Stimulated activated CD4-positive, alpha-beta T cell treated with anti-CD3 and anti-CD28 coated beads, Interleukin-12 subunit alpha, Interleukin-12 subunit beta, amount 100 ng/mL, for 24 hours (primary cell): ENCODE measurements around the gene TEX54.

Experiments
- DNase-seq, 2 experiments: peaks; one replicate each; pipeline ENCODE4 v3.0.0-alpha.2; 2020; ENCODE audit warnings: low read depth in 2 of 2

The TEX54 gene

GRCh38 chr11:62788991-62789390, 43.6 kb downstream of the TEX54 start:
- DNase-seq, result no peak

- peak; percentile 97 to 98 for DNase-seq
Observed at GRCh38 chr11:62787005-62787759, 45.5 kb downstream of the TEX54 start, which contains the start of gene TMEM179B. Gene TMEM179B (plus strand): TSS chr11:62787402. CDS start chr11:62787432, 30 bp downstream.

GRCh38 chr11:62786318-62787004, 46.2 kb downstream of the TEX54 start:
- DNase-seq, result peak; percentile 69 to 81

- DNase-seq, result no peak
Observed at GRCh38 chr11:62782753-62783152, 49.9 kb downstream of the TEX54 start.
